NCI-H187 (cell line): ENCODE results near the gene CABP2.

Source experiments
- DNase-seq, 2 experiments: peaks; one replicate each; lab custom pipeline; 2025; lab: John Stamatoyannopoulos, UW

Gene CABP2

GRCh38 chr11:67507864-67508485, 15.3 kb downstream of the CABP2 start, which contains the start of gene CDK2AP2:
TSS of gene CDK2AP2 (minus strand) at chr11:67508162. CDS start at chr11:67508082, 80 bp downstream.
- peak; percentile 95 to 97 for DNase-seq

DNA sequence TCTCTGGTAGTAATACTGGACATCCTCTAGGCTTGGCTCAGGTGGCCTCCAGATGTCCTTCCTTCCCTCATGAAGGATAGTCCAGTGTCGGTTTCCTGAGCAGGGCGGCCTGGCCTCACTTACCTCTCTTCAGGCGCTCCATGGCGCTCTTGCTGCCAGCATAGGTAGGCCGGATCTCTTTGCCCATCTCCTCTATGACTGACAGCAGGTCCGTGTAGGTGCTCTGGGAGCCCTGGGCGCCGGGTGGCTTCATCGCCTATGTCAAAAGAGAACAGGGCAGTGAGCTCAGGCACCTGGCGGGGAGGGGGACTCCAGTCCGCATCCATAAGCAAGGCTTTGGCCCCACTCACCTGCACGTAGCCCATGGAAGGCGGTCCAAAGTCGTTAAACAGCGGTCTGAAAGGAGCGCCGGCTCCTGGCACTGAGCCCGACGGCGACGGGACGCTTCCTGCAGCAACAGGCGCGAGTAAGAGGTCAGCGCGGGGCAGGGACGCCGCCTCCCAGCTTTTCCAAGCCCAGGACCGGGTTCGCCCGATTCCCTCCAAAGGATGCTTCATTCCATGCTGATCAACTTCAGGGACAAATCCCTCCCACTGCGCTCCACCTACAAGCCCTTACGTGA, 15.9 kb downstream of the CABP2 start:
- peak in 1 of 2 experiments; percentile 48 for DNase-seq

DNA sequence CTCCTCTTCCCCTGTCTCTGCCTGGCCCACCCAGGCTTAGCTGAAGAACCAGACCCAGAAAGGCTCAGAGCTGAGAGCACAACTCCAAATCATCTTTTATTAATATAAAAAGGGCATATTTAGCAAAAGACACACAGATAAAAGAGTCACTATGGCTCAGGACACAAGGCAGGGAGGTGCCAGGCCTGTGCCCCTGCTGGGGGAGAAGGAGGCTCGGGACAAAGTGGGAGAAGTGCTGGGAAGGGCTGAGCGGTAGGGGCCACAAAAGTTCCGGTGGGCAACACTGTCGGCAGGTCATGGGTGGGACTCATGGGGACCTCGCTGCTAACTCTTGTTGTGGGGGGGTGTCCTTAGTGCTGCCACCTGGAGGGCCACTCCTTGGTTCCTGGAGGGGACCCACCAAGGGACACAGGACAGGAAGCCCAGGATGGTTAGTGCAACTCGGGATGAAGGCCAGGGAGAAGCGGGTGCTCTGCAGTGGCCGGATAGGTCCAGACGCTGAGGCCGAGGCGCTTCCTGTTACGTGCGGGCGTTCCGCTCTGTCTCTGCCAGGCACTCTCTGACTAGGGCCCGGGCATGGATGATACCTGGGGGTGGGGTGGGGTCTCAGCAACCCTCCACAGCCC, 16.7 kb downstream of the CABP2 start:
- no peak for DNase-seq

GRCh38 chr11:67505605-67506396, 17.4 kb downstream of the CABP2 start:
- DNase-seq, result peak; percentile 49 to 80

GRCh38 chr11:67504950-67505581, 18.2 kb downstream of the CABP2 start, which contains the start of gene PITPNM1:
TSS of gene PITPNM1 (minus strand) at chr11:67505363. CDS start at chr11:67504180, 1,183 bp downstream.
- DNase-seq, result no peak

GRCh38 chr11:67504005-67504949, 19.0 kb downstream of the CABP2 start:
- no peak for DNase-seq

GRCh38 chr11:67503119-67504004, 19.9 kb downstream of the CABP2 start:
- no peak for DNase-seq

- no peak for DNase-seq
Observed at GRCh38 chr11:67502328-67502979, 20.8 kb downstream of the CABP2 start.

- no peak for DNase-seq
Observed at GRCh38 chr11:67501854-67502253, 21.4 kb downstream of the CABP2 start.

DNA sequence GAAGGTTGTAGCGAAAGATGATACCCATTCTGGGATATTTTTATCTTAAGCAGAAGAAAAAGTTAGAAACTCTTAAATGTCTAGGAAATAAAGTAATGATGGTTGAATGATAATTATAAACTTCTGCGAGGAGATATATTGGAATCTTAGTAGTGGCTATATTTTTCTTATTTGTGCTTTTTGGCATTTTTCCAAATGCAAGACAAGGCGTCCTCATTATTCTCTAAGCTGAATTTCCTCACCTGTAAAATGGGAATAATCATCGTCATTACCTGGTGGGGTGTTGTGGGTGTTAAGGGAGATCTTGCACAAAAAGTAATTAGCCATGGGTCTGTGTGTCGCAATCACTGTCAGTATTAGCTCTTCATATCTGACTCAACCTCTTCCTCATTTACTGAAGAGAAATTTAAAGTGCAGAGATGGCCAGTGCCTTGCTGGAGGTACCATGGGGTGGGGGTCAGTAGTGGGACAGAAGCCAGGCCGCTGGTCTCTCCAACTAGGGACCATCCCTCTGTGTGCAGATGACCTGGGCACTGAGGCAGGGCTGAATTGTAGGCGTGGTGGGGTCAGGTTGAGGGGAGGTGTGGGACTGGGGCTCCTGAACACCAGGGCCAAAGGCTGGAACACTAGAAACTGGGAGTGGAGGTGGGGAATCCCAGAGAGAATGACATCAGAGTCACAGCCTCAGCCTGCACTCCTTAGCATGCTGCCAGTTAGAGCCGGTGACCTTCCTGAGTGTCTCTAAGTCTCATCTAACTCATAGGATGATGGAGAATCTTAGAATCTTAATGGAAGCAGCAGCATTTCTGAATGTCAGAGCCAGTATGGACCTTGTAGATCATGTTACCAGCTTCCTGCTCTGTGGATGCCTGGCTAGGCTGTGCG, 22.2 kb downstream of the CABP2 start:
- DNase-seq, result no peak

DNA sequence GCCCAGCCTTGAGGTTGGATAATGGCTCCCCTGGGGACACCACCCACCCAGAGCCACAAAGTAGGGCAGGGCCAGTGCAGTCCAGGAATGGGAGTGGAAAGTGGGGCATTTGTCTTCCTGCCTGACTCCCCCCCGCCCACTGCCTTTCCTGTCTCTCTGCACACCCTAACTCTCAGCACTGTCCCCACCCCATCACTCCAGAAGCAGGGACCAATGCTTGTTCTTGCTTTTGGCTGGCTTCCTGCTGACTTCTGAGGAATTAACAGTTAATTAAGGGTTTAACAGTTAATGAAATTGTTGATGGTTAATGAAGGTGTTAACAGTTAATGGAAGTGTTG, 22.8 kb downstream of the CABP2 start:
- DNase-seq, result no peak

GRCh38 chr11:67499808-67500483, 23.3 kb downstream of the CABP2 start:
- no peak for DNase-seq

DNA sequence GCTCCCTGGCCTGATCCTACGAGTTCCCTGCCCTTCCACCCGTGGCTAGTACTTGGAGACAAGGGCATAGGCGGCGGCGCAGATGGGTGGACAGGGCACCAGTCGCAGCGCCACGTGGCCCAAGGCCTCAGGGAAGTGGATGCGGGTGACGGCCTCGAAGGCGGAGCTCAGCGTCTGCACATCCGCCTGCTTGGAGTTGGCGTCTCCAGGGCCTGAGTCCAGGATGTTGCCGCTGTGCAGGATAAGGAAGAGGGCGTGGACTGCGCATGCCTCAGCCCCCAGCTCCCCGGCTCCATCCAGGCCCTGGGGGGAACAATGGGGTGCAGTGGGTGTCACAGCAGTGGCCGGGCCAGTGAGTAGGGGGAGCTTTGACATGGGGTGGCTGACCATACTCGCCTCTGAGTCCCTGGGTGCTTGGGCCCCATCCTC, 24.7 kb downstream of the CABP2 start:
- no peak for DNase-seq

DNA sequence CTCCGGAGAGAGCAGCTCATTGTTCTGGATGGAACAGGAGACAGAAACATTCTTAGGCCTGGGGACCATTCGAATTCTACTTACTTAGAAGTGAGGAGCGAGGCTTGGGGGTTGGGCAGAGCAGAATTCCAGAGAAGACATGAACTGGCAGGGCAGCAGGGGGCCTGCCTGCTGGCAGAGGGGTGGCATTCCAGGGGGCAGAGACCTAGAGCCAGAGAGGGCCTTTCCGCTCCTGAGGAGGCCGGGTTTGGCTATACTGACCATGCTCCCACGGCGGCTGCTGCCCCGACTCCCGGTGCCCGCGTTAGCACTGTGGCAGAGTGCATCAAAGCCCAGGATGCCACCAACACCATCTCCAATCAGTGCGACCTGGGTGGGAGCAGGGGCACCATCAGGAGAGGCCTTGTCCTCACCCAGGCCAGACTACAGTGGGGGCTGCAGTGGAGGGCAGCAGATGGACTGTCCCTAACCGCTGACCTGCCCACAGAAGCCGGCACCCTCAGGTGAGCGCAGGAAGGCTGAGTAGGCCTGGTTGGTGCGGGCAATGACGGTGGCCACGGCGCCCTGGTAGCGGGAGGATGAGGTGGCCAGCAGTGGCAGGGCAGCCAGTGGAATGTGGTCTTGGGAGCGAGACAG, 25.5 kb downstream of the CABP2 start:
- no peak for DNase-seq

GRCh38 chr11:67496113-67496512, 27.1 kb downstream of the CABP2 start:
- no peak for DNase-seq

- DNase-seq, result no peak
Observed at GRCh38 chr11:67495234-67496005, 27.8 kb downstream of the CABP2 start.
